HG02588 (cell line): ENCODE results near the gene ABCD1.
"Not testable (repeated sequence)": the region's sequence is repeated elsewhere in the genome, so short reads cannot be mapped to it uniquely, and the experiment has no call there.

Experiments used
- ATAC-seq: cut with Tn5 transposase; IDR thresholded peaks from one replicate; pipeline ENCODE4 v1.9.1; 2021; ENCODE audit warnings: mild to moderate bottlenecking, moderate library complexity; ENCODE audit not compliant: unreplicated experiment

ABCD1 gene

DNA sequence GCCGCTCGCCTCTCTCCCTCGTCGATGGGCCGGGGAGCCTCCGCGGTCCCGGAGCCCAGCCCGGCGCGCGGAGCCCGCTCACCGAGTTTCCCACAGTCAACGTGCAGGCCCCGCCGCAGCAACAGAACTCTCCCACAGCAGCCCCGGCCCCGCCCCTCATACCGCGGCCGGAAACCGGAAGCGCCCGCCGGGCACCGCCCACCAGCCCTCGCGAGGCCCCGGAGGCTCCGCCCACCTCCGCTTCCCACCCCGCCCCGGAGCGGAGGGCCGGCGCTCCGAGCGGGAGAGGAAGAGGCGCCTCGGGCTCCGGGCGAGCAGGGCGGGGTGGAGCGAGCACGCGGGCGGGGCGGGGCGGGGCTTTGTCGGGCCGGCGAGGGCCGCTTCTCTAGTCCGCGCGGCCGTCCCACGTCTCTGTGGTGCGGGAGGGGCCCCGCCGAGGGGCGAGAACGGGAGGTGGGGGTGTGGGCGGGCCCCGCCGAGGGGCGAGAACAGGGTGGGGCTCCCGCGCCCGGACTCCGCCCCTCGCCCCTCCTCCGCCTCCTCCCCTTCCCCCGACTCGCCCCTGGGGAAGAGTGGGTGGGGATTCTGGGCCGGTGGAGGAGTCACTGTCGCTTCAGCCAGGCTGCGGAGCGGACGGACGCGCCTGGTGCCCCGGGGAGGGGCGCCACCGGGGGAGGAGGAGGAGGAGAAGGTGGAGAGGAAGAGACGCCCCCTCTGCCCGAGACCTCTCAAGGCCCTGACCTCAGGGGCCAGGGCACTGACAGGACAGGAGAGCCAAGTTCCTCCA is at the start of gene ABCD1, which contains the start of gene BCAP31:
TSS of gene ABCD1 (plus strand) at position 605 of the 787 bp plus-strand sequence. CDS start 411 bp downstream, outside the sequence.
TSS of gene BCAP31 (minus strand) at position 136 of the 787 bp plus-strand sequence. CDS start 1,143 bp downstream, outside the sequence.
- peak; percentile 58 for ATAC-seq

DNA sequence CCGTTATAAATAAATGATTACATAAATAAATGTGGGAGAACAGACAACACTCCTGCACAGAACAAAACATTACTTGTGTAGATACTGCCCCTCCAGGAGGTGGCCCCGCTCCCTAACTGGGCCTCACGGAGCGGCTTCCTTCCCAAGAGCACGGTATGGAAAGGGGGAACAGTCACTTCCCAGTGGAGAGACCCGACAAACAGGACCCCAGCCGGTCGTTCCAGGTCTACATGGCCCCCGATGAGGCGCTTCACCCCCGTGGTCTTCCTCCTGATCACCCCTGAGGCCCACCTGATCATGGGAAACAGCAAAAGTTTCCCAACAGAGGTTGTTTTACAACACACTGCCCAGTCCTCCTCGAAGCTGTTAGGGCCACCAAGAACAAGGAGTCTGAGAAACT is 43.5 kb upstream of the ABCD1 start:
- ATAC-seq, result no peak

DNA sequence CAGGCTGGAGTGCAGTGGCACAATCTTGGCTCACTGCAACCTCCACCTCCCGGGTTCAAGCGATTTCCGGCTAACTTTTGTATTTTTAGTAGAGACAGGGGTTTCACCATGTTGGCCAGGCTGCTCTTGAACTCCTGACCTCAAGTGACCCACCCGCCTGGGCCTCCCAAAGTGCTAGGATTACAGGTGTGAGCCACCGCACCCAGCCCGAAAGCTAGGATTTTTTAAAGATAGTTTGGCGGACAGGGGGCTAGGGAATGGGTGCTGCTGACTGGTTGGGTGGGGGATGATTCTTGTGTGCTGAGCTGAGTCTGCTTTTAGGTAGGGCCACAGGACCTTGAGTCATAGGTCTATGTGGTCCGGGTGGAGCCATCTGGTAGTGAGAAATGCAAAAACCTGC is 41.2 kb upstream of the ABCD1 start:
- ATAC-seq, result not testable (repeated sequence)

DNA sequence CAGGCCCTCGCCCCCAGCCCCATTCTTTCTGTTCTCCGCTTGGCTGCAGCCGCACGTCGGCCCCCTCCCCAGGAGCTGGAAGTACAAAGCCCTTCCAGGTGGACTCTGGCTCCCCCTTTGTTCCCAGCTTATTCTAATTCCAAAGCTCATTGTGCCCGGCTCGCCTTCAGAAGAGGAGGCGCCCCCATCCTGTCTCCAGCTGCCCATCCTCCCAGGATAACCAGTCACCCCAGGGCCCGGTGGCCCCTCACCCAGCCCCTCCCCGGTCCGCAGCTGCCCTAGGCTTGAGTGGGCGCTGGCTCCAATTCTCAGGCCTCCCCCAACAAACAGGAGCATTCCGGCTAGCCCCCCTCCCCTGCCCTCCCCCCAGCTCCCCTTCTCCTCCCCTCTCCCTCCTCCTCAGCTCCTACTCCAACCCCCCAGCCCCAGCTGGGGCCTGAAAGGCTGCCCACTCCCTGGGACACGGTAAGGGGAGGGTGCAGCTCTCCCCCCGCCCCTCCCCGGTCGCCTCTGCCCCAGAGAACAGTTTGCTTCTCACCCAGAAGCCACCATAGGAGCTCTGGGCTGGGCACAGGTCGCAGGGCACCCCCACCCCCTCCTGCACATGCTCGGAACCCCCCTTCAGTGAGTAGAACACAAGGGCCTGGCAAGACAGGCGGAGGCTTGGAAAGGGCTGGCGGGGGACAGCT is 40.0 kb upstream of the ABCD1 start:
- no peak for ATAC-seq

DNA sequence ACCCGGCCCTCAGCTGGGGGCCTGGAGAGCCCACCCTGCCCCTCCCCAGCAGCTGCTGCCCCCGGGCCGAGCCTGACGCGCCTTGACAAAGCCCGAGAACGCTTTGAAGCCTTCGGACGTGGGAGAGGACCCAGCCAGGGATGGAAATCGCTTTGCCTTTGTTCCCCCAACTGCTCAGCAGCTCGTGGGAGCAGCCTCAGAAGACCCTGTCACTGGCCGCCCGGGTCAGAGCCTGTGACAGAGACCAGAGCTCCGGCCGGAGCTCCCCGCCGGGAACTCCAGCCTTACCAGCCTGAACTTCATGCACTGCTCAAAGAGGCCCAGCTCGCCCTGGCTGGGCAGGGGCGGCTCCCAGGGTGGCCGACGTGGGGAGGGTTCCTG is 39.5 kb upstream of the ABCD1 start:
- no peak for ATAC-seq

DNA sequence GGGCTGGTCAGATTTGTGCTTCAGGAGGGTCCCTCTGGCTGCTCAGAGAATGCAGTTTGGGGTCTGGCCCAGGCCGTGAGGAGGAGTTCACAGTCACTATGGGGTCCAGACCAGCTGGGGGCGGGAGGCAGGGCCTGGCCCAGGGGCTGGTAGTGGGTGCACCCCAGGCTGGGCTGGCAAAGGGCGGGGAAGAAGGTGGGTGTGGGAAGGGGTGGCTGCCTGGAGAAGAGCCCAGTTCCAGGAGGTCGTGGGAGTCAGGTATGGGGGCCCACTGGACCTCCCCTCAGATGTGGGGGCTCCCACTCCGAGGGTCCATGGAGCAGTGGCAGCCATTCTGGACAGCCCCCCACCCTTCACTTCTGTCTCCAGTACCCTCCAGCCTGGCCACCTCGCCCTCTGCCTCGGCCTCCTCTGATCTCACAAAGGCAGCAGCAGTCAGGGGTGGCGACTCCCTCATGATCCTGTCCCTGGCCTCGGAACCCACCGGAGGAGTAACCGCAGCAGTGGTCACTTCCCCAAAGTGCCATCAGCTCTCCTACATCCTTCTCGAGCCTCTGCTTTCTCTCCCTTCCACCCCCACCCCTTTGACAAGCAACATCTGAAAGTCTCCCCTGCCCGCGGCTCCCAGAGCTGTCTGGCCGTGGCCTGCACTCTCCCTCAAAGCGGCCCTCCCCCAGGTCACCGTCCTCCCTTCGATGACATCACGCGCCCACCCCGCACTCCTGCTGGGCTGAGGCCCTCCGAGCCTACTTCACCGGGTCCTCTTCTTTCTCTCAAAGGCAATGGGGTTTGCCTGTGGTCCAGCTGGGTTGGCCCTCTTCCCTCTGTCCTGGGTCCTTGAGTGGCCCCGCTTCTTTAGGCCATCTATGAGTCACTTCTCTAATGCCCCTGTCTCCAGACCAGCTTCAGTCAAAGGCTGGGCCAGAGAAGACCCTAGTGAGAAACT is 38.6 kb upstream of the ABCD1 start:
- no peak for ATAC-seq

DNA sequence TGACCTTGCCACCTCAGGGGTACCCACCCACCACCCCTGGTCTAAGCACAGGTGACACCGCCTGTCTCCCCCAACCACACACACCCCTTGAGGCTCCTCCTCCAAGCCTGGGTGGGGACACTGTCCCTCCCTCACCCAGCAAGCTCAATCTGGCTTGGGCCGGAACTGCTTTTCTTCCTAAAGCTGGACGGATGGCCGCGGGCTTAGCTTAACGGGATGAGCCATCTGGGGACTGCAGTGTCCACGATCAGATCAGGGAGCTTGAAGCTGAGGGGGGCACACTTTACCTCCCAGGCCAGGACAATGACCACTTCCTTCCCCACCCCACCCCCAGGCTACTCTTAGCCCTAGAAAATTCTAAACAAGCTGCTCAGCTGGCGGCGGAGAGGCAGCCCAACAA is 37.9 kb upstream of the ABCD1 start:
- no peak for ATAC-seq

DNA sequence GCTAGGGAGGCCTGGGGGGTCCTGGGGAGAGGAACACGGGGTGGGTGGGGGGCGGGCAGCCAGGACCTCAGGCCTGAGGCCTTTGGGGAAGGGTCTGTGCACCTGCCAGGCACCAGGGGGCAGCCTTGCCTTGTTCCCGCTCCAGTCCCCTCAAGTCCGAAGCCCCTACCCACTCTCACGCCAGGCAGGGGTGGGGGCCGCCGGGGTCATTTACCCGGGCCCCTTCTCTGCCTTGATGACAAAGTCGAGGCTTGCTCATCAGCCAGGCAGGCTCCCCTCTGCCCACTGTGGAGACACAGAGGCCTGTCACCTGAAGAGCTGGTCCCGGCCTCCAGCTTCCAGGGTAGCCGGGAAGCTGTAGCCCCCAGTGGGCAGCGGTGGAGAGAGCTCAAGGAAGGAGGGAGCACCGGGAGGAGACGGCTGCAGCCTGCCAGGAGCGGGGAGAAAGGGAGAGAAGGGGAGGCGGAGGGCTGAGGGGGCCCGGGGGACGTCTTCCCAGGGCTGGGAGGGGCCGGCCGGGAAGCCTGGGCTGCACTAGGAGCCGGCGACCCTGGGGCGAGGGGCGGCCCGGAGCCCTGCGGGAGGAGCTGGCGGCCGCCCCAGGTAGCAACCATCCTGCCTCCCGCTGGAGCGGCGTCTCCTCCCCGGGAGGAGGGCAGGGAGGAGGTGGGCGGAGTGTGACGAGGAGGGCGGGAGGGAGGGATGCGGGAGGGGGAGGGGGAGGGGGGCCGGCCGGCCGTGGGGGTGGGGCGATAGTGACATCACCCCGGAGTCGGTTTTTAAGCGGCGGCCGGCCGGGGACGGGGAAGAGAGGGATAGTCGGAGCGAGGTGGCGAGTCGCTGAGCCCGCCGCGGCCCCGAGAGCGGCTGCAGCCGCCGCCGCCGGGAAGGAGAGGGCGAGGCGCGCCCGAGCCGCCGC is 37.3 kb upstream of the ABCD1 start, which contains the start of gene SLC6A8:
TSS of gene SLC6A8 (plus strand) at position 806 of the 919 bp plus-strand sequence. CDS start 649 bp downstream, outside the sequence.
- no peak for ATAC-seq

DNA sequence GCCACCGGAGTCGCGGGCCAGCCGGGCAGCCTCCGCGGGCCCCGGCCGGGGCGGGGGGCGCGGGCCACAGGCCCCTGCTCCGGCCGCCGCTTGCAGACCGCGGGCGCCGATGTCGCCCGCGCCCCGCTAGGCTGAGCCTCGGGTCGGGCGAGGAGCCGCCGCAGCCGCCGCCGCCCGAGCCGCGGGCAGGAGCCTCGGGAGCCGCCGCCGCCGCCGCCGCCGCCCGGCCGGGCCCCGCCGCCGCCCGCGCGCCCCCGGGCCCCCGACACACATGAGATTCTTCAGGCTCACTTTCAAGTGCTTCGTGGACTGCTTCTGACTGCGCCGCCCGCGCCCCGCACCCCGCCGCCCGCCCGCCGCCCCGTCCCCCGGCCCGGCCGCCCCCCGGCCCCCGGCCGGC is 36.6 kb upstream of the ABCD1 start:
- no peak for ATAC-seq

DNA sequence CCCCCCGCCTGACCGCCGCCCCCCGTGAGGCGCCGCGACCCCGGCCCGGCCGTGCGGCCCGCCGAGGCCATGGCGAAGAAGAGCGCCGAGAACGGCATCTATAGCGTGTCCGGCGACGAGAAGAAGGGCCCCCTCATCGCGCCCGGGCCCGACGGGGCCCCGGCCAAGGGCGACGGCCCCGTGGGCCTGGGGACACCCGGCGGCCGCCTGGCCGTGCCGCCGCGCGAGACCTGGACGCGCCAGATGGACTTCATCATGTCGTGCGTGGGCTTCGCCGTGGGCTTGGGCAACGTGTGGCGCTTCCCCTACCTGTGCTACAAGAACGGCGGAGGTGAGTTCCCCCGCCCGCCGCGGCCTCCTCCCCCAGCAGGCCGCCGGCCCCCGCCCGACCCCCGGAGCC is 36.1 kb upstream of the ABCD1 start:
- ATAC-seq, result no peak

DNA sequence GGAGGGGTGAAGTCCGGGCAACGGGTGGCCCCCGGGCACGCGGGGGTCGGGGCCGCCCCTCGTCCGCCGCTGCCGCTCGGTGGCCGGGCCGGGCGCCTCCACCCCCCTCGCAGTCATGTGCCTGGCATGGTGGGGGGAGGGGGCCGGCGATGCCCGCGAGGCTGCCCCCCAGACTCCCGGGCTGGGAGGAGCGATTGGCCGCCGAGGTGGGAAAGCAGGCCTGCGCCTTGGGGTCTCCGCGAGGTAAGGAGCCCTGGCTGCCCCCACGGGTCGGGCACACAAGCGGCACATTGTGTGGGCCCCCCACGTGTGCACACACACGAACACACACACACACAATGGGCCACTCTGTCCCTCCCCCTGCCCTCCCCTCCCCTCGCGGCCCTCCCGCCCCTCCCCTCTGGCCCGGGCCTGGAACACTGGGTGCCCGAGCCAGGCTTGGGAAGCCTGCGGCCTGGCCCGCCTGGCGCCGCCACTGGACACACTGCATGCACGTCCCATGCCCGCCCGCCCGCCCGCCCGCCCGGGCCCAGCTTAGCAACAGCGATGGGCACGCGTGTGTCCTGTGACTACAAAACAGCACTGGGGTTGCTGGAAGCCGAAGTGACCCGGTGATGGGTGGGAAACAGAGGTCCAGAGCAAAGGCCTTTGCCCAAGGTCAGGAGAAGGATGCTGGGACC is 35.6 kb upstream of the ABCD1 start:
- ATAC-seq, result no peak

DNA sequence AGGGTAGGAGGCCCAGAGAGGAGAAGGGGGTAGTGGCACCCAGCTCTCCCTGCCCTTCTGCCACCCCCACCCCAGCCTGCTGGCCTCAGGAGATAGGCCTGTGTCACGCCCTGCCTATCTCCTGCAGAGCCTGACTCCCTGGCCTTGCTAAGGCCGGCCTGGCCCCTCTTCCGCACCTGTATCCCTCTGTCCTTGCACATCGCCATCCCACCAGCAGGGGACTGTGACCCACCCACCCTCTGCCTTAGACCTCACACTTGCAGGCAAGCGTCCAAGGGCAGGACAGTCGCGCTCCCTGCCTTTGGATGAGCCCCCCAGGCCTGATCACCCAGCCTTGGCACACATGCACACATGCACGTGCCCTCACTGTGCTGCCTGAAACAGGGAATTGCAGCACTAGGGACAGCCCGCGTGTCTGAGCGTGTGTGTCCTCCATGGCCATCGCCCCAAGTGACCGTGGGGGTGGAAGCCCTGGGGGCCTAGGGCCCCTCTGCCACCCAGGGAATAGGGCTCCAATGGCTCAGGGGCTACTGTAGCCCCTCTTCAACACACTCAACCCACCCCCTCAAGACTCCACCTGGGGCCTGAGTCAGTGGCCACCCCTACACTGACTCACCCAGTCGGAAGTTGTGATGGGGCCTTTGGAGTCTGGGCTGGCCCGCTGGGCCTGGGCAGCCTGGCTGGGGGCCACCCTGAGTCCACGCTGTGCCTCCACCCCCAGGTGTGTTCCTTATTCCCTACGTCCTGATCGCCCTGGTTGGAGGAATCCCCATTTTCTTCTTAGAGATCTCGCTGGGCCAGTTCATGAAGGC is 34.8 kb upstream of the ABCD1 start:
- ATAC-seq, result no peak

DNA sequence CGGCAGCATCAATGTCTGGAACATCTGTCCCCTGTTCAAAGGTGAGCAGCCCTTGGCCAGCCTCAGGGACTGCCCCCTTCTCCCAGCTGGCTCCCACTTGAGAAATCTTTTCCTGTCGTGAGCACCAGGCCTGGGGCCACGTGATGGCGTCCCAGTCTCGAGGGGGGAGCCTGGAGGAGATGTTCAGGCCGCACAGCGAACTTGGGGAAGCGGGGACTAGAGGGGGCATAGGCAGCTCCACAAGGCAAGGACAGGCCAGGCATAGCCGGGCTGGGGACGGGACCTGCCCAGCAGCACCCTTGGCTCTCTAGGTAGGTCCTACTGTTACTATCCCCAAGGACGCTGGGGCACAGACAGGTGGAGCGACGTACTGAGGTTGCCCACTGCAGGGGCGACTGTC is 34.2 kb upstream of the ABCD1 start:
- no peak for ATAC-seq

DNA sequence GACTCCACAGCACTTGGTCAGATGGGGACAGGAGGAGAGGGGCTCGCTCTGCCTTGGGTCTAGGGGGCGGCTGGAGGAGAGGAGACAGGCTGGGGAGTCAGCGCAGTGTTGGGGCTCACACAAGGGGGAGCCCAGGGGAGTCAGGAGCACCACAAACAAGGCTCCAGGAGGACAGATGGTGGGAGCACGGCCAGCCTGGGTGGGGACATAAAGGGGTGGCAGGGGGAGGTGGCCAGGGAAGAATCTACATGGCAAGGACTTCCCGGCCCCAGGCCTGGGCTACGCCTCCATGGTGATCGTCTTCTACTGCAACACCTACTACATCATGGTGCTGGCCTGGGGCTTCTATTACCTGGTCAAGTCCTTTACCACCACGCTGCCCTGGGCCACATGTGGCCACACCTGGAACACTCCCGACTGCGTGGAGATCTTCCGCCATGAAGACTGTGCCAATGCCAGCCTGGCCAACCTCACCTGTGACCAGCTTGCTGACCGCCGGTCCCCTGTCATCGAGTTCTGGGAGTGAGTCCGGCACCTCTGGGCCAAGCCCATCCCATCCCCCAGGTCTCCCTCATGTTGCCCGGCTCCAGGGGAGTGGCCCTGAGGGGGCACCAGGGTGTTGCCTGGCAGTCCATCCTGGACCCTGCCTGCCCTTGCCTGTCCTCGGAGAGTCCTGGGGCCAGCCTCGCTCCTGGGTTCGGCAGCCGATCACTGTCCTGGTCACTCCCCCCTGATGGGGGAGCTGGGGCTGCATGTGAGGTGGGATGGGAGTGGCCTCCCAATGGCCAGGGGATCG is 33.4 kb upstream of the ABCD1 start:
- ATAC-seq, result not testable (repeated sequence)

DNA sequence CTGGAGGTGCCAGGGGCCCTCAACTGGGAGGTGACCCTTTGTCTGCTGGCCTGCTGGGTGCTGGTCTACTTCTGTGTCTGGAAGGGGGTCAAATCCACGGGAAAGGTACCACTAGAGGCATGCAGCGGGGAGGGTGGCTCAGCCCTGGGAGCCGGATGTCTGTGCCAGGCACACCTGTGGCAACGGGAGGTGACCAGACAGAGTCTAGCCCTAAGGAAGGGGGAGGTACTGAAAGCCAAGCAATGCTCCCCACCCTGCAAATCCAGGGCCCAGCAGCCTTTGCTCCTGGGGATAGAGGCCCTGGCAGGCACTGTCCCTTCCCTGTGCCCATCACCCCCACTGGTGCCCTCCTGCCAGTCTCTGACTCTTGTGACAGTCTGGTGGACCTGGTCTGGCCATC is 32.7 kb upstream of the ABCD1 start:
- ATAC-seq, result no peak

DNA sequence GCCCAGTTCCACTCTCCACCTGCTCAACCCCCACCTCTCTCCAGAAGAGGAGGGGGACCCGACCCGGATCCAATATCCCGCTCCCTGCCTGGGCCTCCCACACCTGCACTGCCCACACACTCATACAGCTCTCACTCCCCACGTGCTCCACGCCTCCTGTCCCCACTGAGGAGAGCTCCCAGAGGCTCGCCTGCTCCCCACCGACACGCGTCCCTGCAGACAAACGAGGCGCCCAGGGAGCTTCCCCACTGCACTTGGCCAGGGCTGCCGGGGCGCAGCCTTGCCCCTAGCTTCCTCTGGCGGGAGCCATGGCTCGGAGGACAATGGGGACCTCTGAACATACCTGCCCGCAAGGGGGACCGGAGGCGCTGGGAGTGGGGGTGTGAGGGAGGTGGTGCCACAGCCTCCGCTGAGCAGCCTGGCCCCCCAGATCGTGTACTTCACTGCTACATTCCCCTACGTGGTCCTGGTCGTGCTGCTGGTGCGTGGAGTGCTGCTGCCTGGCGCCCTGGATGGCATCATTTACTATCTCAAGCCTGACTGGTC is 32.0 kb upstream of the ABCD1 start:
- ATAC-seq, result no peak
